HG03558 (cell line): ENCODE results near the gene POP4.
A peak's percentile ranks its signal among the peaks of the same experiment; 100 is the strongest.
"Not testable (repeated sequence)": the region's sequence is repeated elsewhere in the genome, so short reads cannot be mapped to it uniquely, and the experiment has no call there.

ENCODE experiments used
- ATAC-seq: cut with Tn5 transposase; IDR thresholded peaks from one replicate; pipeline ENCODE4 v1.9.1; 2021; ENCODE audit warnings: moderate number of reproducible peaks; ENCODE audit not compliant: unreplicated experiment; ENCODE audit errors: extremely low read depth

The POP4 gene

GRCh38 chr19:29610574-29611271 lies 4.6 kb downstream of the POP4 start:
- ATAC-seq: peak; percentile 52

GRCh38 chr19:29612121-29612520 lies 6.0 kb downstream of the POP4 start:
- ATAC-seq: no peak

DNA sequence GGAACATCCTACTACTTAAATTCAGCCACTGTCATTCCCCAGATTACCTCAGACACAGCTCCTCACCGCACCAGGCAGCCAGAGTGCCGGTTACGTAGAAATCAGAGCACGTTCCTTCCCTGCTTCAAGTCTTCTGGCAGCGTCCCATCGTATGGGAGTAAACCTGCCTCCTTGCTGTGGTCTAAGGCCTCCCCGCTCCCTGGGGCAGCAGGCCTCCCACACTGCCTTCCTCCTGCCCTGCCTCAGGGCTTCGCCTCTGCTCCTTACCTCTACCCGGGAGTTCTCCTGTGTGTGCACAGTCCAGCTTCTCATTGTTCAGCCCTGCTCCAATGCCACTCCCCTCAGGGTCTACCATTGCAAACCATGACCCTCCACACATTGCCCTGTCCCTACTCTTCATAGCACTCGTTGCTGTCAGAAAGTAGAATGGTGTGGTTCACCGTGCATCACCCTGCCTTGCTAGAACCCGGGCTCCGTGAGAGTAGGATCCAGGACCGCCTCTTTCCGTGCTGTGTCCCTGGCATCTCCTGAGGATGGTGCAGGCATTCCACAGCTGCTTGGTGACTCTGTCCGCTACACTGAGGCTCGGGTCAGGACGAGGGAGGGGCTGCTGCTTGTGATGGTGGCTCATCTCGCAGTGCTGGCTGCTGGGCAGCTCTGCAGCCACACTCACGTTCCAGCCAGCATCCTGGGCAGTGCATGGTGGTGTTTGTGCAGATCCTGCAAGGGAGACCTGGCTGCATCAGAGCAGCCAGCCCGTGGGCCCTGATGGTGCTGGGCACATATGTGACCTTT lies 6.9 kb downstream of the POP4 start:
- ATAC-seq: no peak

DNA sequence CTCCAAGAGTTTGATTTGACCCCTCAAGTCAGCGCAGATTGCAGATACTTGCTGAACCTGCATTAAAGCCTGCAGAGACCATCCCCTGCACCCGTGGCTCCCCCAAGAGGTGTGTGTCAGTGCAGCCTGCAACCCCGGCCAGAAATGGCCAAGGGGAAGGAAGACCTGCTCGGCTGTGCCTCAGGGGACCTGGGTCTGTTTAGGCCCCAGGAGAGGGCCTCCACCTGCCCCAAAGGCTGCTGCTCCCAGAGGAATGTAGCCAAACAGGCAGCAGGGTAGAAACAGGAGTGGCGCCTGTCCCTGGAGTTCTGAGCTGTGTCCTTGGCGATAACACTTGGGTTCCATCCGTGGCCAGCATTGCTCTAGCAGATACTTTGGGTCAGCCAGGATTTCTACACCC lies 8.0 kb downstream of the POP4 start:
- no peak for ATAC-seq

- no peak for ATAC-seq
Observed at GRCh38 chr19:29614780-29615179, 8.7 kb downstream of the POP4 start.

GRCh38 chr19:29615891-29616425 lies 9.9 kb downstream of the POP4 start:
- ATAC-seq: no peak

DNA sequence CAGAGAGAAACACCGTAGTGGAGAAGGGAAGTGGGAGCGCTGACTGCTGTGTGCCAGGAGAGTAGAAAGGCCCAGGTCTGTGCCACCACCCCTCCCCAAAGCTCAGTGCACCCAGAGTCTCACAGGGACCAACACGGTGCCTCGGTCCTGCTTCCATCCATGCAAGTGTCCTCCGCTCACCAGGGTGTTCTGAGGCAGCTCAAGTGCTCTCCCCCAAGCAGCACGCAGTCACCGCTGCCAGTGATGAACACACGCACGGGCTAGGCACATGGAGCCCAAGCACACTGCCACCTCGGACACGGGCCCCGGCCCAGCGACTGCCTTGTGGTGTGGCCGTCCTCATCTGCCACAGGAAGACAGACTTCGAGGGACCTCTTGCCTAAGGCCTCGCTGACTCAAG lies 10.5 kb downstream of the POP4 start:
- no peak for ATAC-seq

DNA sequence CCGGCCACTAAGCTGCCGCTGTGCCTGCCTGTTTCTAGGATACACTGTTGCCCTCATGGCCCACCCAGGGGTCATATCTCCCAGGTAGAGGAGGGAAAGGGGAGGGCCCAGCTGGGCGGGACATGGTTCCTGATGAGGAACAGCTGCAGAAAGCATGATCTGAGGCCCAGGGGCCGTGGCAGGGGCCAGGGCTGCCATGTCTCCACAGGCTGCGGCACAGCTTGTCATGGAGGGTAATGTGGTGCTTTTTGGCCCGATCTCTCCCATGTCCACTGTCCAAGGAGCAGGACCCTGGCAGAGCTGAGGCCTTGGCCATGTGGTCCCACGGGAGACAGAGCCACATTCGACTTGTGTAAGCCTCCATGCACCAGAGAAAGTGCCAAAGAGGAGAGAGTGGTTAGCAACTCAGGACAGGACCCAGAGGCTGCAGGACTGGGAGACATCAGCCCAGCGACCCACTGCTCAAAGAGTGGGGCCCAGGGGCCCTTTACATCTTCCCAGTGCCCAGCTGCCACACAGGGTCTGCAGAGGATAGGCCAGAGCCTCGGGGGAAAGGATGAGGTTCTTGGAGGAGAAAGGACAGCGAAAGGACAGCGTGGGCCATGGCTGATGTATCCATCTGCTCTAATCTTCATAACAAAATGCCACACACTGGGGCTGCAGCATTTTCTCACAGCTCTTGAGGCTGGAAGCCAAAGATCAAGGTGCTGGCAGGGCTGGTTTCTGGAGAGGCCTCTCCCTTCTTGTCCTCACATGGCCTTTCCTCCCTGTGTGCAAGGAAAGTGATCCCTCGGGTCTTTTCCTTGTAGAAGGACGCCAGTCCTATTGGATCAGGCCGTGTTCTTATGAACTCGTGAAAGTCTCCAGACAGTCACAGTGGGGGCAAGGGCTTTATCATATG lies 11.5 kb downstream of the POP4 start:
- no peak for ATAC-seq

DNA sequence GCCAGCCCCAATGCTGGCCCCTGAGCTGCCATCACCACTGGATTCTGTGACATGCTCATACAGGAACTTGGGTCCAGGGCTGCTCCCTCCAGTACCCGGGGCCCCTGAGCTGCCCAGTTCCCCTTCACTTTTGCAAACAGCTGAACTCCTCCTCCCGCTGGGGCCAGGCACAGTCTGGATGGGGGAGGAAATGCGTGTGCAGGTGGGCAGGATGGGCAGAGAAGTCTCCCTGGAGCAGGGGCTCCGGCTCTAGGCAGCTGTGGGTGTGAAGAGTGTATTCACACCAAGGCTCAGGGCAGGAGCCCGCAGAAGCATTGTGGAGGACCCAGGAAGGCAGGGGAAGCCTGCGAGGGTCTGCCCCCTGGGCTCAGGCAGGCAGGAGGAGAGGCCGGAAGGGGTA lies 12.4 kb downstream of the POP4 start:
- ATAC-seq: no peak

DNA sequence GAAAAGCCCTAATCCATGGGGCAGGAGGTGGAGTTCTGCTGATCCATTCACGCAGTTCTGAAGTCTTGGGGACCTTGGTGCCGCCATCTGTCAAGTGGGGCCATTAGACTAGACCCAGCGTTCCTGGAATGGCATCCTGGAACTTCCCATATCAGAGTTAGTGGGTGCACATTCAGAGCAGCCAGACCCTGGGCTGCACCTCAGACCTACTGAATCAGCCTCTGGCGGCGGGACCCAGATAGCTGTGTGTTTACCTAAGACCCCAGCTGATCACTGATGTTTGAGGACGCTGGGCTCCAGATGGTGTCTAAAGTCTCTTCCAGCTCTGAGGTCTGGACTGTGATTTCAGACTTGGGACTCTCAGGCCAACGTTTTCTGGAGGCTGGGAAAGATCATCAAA lies 12.8 kb downstream of the POP4 start:
- ATAC-seq: no peak

GRCh38 chr19:29620931-29621351 lies 14.9 kb downstream of the POP4 start:
- no peak for ATAC-seq

- ATAC-seq: no peak
Observed at GRCh38 chr19:29622166-29623070, 16.3 kb downstream of the POP4 start.

DNA sequence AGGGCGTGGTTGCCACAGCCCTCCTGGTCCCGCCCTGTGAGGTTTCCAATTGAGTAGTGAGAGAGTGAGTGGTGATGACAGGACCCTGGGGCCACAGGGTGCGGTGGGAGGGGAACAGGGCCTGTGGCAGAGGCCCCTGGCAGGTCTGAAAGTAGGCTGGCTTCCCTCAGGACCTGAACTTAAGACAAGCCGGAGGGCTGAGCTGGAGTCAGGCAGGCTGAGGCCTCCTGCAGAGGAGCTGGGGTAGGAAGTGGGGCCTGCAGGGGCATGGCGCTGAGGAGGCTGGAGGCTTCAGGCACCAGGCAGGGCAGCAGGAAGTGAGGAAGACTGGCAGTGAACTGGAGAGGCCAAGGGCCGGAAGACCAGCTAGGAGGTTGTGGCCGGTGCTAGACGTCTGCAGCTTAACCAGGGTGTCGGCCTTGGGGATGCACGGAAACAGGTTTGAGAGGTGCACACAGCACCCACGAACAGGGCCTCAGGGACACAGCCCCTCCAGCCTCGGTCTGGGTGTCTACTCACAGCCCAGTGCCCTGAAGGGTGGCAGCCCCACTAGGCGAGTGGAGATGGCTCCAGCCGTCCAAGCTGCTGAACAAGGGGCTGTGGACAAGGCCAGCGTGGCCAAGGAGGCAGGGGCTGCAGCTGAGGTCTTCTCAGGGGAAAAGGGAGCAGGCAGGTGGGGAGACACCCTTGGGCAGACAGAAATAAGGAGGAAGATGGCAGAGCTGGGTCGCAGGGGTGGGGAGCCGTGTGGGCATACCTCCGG lies 17.8 kb downstream of the POP4 start:
- ATAC-seq: no peak

- ATAC-seq: no peak
Observed at GRCh38 chr19:29624489-29625185, 18.6 kb downstream of the POP4 start.

DNA sequence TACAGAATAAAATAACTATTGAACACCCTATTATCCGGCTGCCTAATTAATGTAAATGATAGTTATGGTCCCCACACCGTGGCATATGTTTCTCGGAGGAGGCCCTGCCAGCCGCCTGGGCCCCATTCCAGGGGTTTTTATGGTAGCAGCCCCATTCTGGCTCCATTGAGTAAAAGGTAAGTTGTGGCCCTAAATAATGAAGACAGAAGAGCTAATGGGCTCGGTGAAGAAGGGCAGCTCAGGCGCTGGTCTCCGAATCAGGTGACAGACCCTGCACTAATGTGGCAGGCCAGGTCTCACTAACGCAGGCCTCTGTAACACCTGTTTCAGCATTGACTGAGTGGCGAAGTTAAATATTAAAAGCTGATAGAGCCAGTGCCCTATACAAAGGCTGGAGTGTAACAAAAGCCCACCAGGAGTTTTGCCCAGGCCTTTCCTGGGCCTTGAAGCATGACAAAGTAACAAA lies 19.1 kb downstream of the POP4 start:
- no peak for ATAC-seq

- ATAC-seq: no peak
Observed at GRCh38 chr19:29626386-29626785, 20.3 kb downstream of the POP4 start.

DNA sequence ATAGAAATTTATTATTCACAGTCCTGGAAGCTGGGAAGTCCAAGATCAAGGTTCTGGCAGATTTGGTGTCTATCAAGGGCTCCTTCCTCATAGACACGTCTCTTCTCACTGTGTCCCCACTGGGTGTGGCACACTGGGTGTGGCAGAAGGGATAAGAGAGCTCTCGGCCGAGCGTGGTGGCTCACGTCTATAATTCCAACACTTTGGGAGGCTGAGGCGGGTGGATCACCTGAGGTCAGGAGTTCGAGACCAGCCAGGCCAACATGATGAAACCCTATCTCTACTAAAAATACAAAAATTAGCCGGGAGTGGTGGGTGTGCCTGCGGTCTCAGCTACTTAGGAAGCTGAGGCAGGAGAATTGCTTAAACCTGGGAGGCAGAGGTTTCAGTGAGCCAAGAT lies 20.7 kb downstream of the POP4 start:
- ATAC-seq: not testable (repeated sequence)
